ENCODE results near the gene HAO1. TPM values are rescaled to one million over a fixed set of nuclear protein-coding genes. Genes with fewer than 3 reads are reported as not detected.

HAO1 gene
- total and polyA plus RNA-seq, 8 donors, result not detected

- Histone ChIP-seq H3K4me3 (no peak overlapping the region), H3K9me3 (no peaks in the 10 kb centered on the region), H3K27ac (no peak overlapping the region), H3K36me3 (no peaks in the 10 kb centered on the region), H3K4me1 (no peaks in the 10 kb centered on the region), H3K27me3 (no peaks in the 10 kb centered on the region)
- 75 to 94% (median 93%) methylated on average over 3 of the region's 3 CpGs for WGBS, 5 donors
- no peak for DNase-seq
- intact Hi-C loops (cut with DNase I; ENCODE audit: low total_unique reads), result no loop called here
- TF ChIP-seq EP300 (IDR thresholded peaks at IDR 0.05) (no peak), POLR2A (IDR thresholded peaks at IDR 0.05) (no peak), POLR2AphosphoS5 (IDR thresholded peaks at IDR 0.05) (no peak)
- TF ChIP-seq, protein P1, sequence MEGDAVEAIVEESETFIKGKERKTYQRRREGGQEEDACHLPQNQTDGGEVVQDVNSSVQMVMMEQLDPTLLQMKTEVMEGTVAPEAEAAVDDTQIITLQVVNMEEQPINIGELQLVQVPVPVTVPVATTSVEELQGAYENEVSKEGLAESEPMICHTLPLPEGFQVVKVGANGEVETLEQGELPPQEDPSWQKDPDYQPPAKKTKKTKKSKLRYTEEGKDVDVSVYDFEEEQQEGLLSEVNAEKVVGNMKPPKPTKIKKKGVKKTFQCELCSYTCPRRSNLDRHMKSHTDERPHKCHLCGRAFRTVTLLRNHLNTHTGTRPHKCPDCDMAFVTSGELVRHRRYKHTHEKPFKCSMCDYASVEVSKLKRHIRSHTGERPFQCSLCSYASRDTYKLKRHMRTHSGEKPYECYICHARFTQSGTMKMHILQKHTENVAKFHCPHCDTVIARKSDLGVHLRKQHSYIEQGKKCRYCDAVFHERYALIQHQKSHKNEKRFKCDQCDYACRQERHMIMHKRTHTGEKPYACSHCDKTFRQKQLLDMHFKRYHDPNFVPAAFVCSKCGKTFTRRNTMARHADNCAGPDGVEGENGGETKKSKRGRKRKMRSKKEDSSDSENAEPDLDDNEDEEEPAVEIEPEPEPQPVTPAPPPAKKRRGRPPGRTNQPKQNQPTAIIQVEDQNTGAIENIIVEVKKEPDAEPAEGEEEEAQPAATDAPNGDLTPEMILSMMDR (IDR thresholded peaks at IDR 0.05), result no peak
These were observed 50.5 kb downstream of the HAO1 start for GRCh38 chr20:7889736-7890135.

DNA sequence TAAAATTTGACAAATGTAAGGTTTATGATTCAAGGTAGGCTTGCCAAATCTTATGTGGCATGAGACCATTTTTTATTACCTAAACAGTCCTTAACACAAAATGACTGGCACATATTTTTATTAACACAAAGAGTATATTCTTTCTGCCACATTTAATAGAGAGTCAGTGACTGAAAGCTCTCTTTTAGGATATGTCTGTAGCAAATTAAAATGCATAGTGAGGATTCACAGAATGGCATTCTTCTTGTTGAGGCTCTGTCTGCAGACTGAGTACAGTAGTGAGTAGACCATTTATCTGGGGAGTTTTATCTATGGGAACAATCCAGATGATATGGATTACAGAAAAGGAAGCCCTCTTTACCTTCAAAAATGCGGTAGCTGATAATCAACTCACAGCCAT, 56.5 kb downstream of the HAO1 start:
- Histone ChIP-seq H3K9me3 (no peaks in the 10 kb centered on the region), H3K27ac (no peak overlapping the region), H3K4me1 (no peaks in the 10 kb centered on the region), H3K4me3 (no peak overlapping the region), H3K36me3 (no peaks in the 10 kb centered on the region), H3K27me3 (no peaks in the 10 kb centered on the region)
- intact Hi-C loops (cut with DNase I; ENCODE audit: low total_unique reads), result no loop called here
- TF ChIP-seq POLR2AphosphoS5 (IDR thresholded peaks at IDR 0.05) (no peak), POLR2A (IDR thresholded peaks at IDR 0.05) (no peak), EP300 (IDR thresholded peaks at IDR 0.05) (no peak)
- TF ChIP-seq, protein P1 (IDR thresholded peaks at IDR 0.05), result no peak
- DNase-seq, result no peak
- 77 to 83% (median 79%) methylated on average over 1 of the region's 1 CpG for WGBS, 5 donors

- H3K27ac ChIP-seq, result no peak overlapping the region
- no peaks in the 10 kb centered on the region for H3K27me3 ChIP-seq
- 61 to 74% (median 71%) methylated on average over 4 of the region's 4 CpGs for WGBS, 5 donors
- no peak overlapping the region for H3K4me3 ChIP-seq
- intact Hi-C loops (cut with DNase I; ENCODE audit: low total_unique reads), result no loop called here
- no peaks in the 10 kb centered on the region for H3K4me1 ChIP-seq
- no peaks in the 10 kb centered on the region for H3K36me3 ChIP-seq
- TF ChIP-seq, protein P1 (IDR thresholded peaks at IDR 0.05), result no peak
- TF ChIP-seq EP300 (IDR thresholded peaks at IDR 0.05) (no peak), POLR2AphosphoS5 (IDR thresholded peaks at IDR 0.05) (no peak), POLR2A (IDR thresholded peaks at IDR 0.05) (no peak)
- DNase-seq, result no peak
- H3K9me3 ChIP-seq, result no peaks in the 10 kb centered on the region
These were observed 56.9 kb downstream of the HAO1 start for GRCh38 chr20:7883309-7883708.

DNA sequence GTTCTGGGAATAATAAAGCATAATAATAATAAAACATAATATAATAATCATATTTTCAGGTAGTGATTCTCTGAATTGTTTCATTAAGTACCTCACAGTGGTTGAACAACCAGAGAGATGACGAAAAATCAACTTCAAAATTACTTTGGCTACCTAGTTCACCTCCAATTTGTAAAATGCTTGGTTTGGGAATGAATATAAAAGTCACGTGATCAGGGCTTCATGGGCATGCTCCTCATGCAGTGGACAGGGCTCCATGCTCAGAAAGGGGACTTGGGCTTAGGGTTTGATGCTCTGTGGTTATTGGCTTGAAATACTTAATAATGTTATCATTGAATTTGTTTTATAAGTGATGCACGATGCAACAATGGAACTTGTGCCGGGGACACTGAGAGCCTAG, 58.2 kb downstream of the HAO1 start:
- intact Hi-C loops (cut with DNase I; ENCODE audit: low total_unique reads), result no loop called here
- Histone ChIP-seq H3K4me1 (no peaks in the 10 kb centered on the region), H3K36me3 (no peaks in the 10 kb centered on the region), H3K9me3 (no peaks in the 10 kb centered on the region), H3K27ac (no peak overlapping the region), H3K27me3 (no peaks in the 10 kb centered on the region), H3K4me3 (no peak overlapping the region)
- DNase-seq, result no peak
- WGBS, 5 donors, result 78 to 90% (median 86%) methylated on average over 4 of the region's 4 CpGs
- TF ChIP-seq POLR2A (IDR thresholded peaks at IDR 0.05) (no peak), EP300 (IDR thresholded peaks at IDR 0.05) (no peak), POLR2AphosphoS5 (IDR thresholded peaks at IDR 0.05) (no peak)
- TF ChIP-seq, protein P1 (IDR thresholded peaks at IDR 0.05), result no peak
